Measurements from ENCODE around the gene METAP1. TPM values are rescaled to one million over a fixed set of nuclear protein-coding genes. Genes with fewer than 3 reads are reported as not detected.
"Not testable (repeated sequence)": the region's sequence is repeated elsewhere in the genome, so short reads cannot be mapped to it uniquely, and the experiment has no call there.

METAP1 gene
- total RNA-seq, 1 donor from 2014 or later = 63.3 TPM

- no peak for DNase-seq
- H3K27ac Mint-ChIP-seq = no peak overlapping the region
- peaks cover 18% of the 10 kb centered on the region for H3K27me3 Mint-ChIP-seq
- H3K4me1 Mint-ChIP-seq = no peaks in the 10 kb centered on the region
- no peak overlapping the region for H3K4me3 Mint-ChIP-seq
- intact Hi-C loops (cut with micrococcal nuclease) = no loop called here
- H3K9me3 Mint-ChIP-seq = no peaks in the 10 kb centered on the region
- no peaks in the 10 kb centered on the region for H3K36me3 Mint-ChIP-seq (ENCODE audit: low read depth)
Observed at GRCh38 chr4:98977557-98977956, 18.0 kb upstream of the METAP1 start.

- Mint-ChIP-seq H3K36me3 (ENCODE audit: low read depth) (no peaks in the 10 kb centered on the region), H3K4me3 (no peak overlapping the region), H3K27ac (no peak overlapping the region), H3K4me1 (no peaks in the 10 kb centered on the region), H3K9me3 (no peaks in the 10 kb centered on the region), H3K27me3 (peaks cover 5% of the 10 kb centered on the region)
- intact Hi-C loops (cut with micrococcal nuclease) = no loop called here
- DNase-seq = no peak
Observed at GRCh38 chr4:98987720-98988119, 7.8 kb upstream of the METAP1 start.

- H3K9me3 Mint-ChIP-seq; H3K27me3 Mint-ChIP-seq; DNase-seq; H3K27ac Mint-ChIP-seq; intact Hi-C loops (cut with micrococcal nuclease); H3K36me3 Mint-ChIP-seq (ENCODE audit: low read depth); H3K4me3 Mint-ChIP-seq: not testable (repeated sequence)
- peaks cover 17% of the 10 kb centered on the region for H3K4me1 Mint-ChIP-seq
Observed at GRCh38 chr4:98992835-98993234, 2.7 kb upstream of the METAP1 start.

GRCh38 chr4:98993419-98994071 is 2.0 kb upstream of the METAP1 start:
- Mint-ChIP-seq H3K4me1 (peaks cover 22% of the 10 kb centered on the region), H3K9me3 (no peaks in the 10 kb centered on the region), H3K4me3 (no peak overlapping the region), H3K36me3 (ENCODE audit: low read depth) (peaks cover under 1% of the 10 kb centered on the region), H3K27me3 (peaks cover 3% of the 10 kb centered on the region), H3K27ac (no peak overlapping the region)
- intact Hi-C loops (cut with micrococcal nuclease) = loop anchor here (2.0 kb wide), 4 partner anchors 331 to 953 kb away; partner anchors contain the start of gene DNAJB14
- no peak for DNase-seq

GRCh38 chr4:98994474-98995182 is 893 bp upstream of the METAP1 start:
- DNase-seq = peak; percentile 56
- H3K4me1 Mint-ChIP-seq = peaks cover 26% of the 10 kb centered on the region
- peaks cover 2% of the 10 kb centered on the region for H3K36me3 Mint-ChIP-seq (ENCODE audit: low read depth)
- peak overlapping the region; percentile 89 for H3K4me3 Mint-ChIP-seq
- no peaks in the 10 kb centered on the region for H3K9me3 Mint-ChIP-seq
- peaks cover 3% of the 10 kb centered on the region for H3K27me3 Mint-ChIP-seq
- intact Hi-C loops (cut with micrococcal nuclease) = loop anchor here (1.0 to 5.0 kb wide), 14 partner anchors 62 to 952 kb away; partner anchors contain the start of genes ADH5, DNAJB14, EIF4E and RAP1GDS1
- peak overlapping the region; percentile 98 for H3K27ac Mint-ChIP-seq

GRCh38 chr4:98996056-98996764 is 689 bp downstream of the METAP1 start:
- peaks cover 8% of the 10 kb centered on the region for H3K36me3 Mint-ChIP-seq (ENCODE audit: low read depth)
- DNase-seq = peak; percentile 67
- peaks cover 34% of the 10 kb centered on the region for H3K4me1 Mint-ChIP-seq
- intact Hi-C loops (cut with micrococcal nuclease) = loop anchor here (2.0 to 5.0 kb wide), 5 partner anchors 339 to 566 kb away; partner anchors contain the start of gene TRMT10A
- peak overlapping the region; percentile 71 for H3K27ac Mint-ChIP-seq
- peaks cover 2% of the 10 kb centered on the region for H3K27me3 Mint-ChIP-seq
- H3K9me3 Mint-ChIP-seq = no peaks in the 10 kb centered on the region
- peak overlapping the region; percentile 89 for H3K4me3 Mint-ChIP-seq

GRCh38 chr4:98996765-98997068 is 1.2 kb downstream of the METAP1 start:
- intact Hi-C loops (cut with micrococcal nuclease) = loop anchor here (2.0 to 5.0 kb wide), 5 partner anchors 340 to 566 kb away; partner anchors contain the start of gene TRMT10A
- no peak for DNase-seq
- Mint-ChIP-seq H3K27ac (peak overlapping the region; percentile 71), H3K9me3 (no peaks in the 10 kb centered on the region), H3K36me3 (ENCODE audit: low read depth) (peaks cover 8% of the 10 kb centered on the region), H3K4me1 (peaks cover 34% of the 10 kb centered on the region), H3K4me3 (peak overlapping the region; percentile 89), H3K27me3 (no peaks in the 10 kb centered on the region)

GRCh38 chr4:98997166-98997565 is 1.6 kb downstream of the METAP1 start:
- Mint-ChIP-seq H3K4me3 (peak overlapping the region; percentile 48), H3K27ac (no peak overlapping the region), H3K36me3 (ENCODE audit: low read depth) (peaks cover 8% of the 10 kb centered on the region), H3K27me3 (no peaks in the 10 kb centered on the region), H3K9me3 (no peaks in the 10 kb centered on the region), H3K4me1 (peaks cover 34% of the 10 kb centered on the region)
- intact Hi-C loops (cut with micrococcal nuclease) = loop anchor here (2.0 to 5.0 kb wide), 5 partner anchors 340 to 565 kb away; partner anchors contain the start of gene TRMT10A
- peak; percentile 19 for DNase-seq

GRCh38 chr4:98998551-98998950 is 3.0 kb downstream of the METAP1 start:
- no peak overlapping the region for H3K4me3 Mint-ChIP-seq
- H3K9me3 Mint-ChIP-seq = no peaks in the 10 kb centered on the region
- intact Hi-C loops (cut with micrococcal nuclease) = loop anchor here (1.0 to 5.0 kb wide), 5 partner anchors 9 to 564 kb away; partner anchors contain the start of gene TRMT10A
- DNase-seq = peak; percentile 43
- peaks cover 39% of the 10 kb centered on the region for H3K4me1 Mint-ChIP-seq
- no peaks in the 10 kb centered on the region for H3K27me3 Mint-ChIP-seq
- no peak overlapping the region for H3K27ac Mint-ChIP-seq
- peaks cover 8% of the 10 kb centered on the region for H3K36me3 Mint-ChIP-seq (ENCODE audit: low read depth)

- DNase-seq = peak; percentile 21
- Mint-ChIP-seq H3K4me3 (no peak overlapping the region), H3K9me3 (no peaks in the 10 kb centered on the region), H3K27me3 (no peaks in the 10 kb centered on the region), H3K36me3 (ENCODE audit: low read depth) (peaks cover 14% of the 10 kb centered on the region), H3K4me1 (peaks cover 28% of the 10 kb centered on the region), H3K27ac (no peak overlapping the region)
- intact Hi-C loops (cut with micrococcal nuclease) = no loop called here
Observed at GRCh38 chr4:99002279-99002678, 6.8 kb downstream of the METAP1 start.

GRCh38 chr4:99008051-99008450 is 12.5 kb downstream of the METAP1 start:
- H3K4me3 Mint-ChIP-seq = no peak overlapping the region
- H3K27ac Mint-ChIP-seq = no peak overlapping the region
- no peaks in the 10 kb centered on the region for H3K27me3 Mint-ChIP-seq
- peaks cover 2% of the 10 kb centered on the region for H3K4me1 Mint-ChIP-seq
- H3K9me3 Mint-ChIP-seq = peaks cover 7% of the 10 kb centered on the region
- intact Hi-C loops (cut with micrococcal nuclease) = no loop called here
- peaks cover 31% of the 10 kb centered on the region for H3K36me3 Mint-ChIP-seq (ENCODE audit: low read depth)
- DNase-seq = no peak

- H3K27me3 Mint-ChIP-seq = no peaks in the 10 kb centered on the region
- peaks cover 48% of the 10 kb centered on the region for H3K36me3 Mint-ChIP-seq (ENCODE audit: low read depth)
- no peak overlapping the region for H3K27ac Mint-ChIP-seq
- DNase-seq = no peak
- peaks cover 12% of the 10 kb centered on the region for H3K9me3 Mint-ChIP-seq
- intact Hi-C loops (cut with micrococcal nuclease) = no loop called here
- no peak overlapping the region for H3K4me3 Mint-ChIP-seq
- H3K4me1 Mint-ChIP-seq = peaks cover 2% of the 10 kb centered on the region
Observed at GRCh38 chr4:99011910-99012309, 16.4 kb downstream of the METAP1 start.

GRCh38 chr4:99013402-99013843 is 17.9 kb downstream of the METAP1 start:
- peaks cover 2% of the 10 kb centered on the region for H3K4me1 Mint-ChIP-seq
- no peak for DNase-seq
- H3K27ac Mint-ChIP-seq = no peak overlapping the region
- intact Hi-C loops (cut with micrococcal nuclease) = no loop called here
- peaks cover 56% of the 10 kb centered on the region for H3K36me3 Mint-ChIP-seq (ENCODE audit: low read depth)
- no peak overlapping the region for H3K4me3 Mint-ChIP-seq
- H3K27me3 Mint-ChIP-seq = no peaks in the 10 kb centered on the region
- H3K9me3 Mint-ChIP-seq = peaks cover 15% of the 10 kb centered on the region
